Activated naive CD4-positive, alpha-beta T cell treated with anti-CD3 and anti-CD28 coated beads, Interleukin-2, amount 10 ng/mL, durations not matched to agents 7 days and 5 days (primary cell): ENCODE results near the gene CPSF2.
"Not testable (repeated sequence)": the region's sequence is repeated elsewhere in the genome, so short reads cannot be mapped to it uniquely, and the experiment has no call there.

Experiments used
- CTCF ChIA-PET: fragments of 350-600 bp; sonication (Branson Sonifier 250); formaldehyde crosslinking; loops from one replicate; lab custom pipeline; 2021; ENCODE audit warnings: antibody characterized with exemption; lab: Charles Lee
- DNase-seq: peaks from one replicate; pipeline ENCODE4 v3.0.0-alpha.2; 2020
- H3K27ac Mint-ChIP-seq: one replicate; pipeline ENCODE4 v1.8.0; 2021; ENCODE audit warnings: mild to moderate bottlenecking, moderate library complexity, mixed read lengths
- H3K27me3 Mint-ChIP-seq: one replicate; pipeline ENCODE4 v1.8.0; 2021; ENCODE audit warnings: mild to moderate bottlenecking, mixed read lengths
- H3K36me3 Mint-ChIP-seq: one replicate; pipeline ENCODE4 v1.8.0; 2021; ENCODE audit warnings: mixed read lengths
- H3K4me1 Mint-ChIP-seq: one replicate; pipeline ENCODE4 v1.8.0; 2021; ENCODE audit warnings: mixed read lengths
- H3K4me3 Mint-ChIP-seq: one replicate; pipeline ENCODE4 v1.8.0; 2021; ENCODE audit warnings: mild to moderate bottlenecking, moderate library complexity, mixed read lengths
- H3K9me3 Mint-ChIP-seq: one replicate; pipeline ENCODE4 v1.8.0; 2021; ENCODE audit warnings: mixed read lengths

Gene CPSF2

GRCh38 chr14:92179178-92179577, 57.4 kb downstream of the CPSF2 start:
- H3K9me3 Mint-ChIP-seq, H3K4me1 Mint-ChIP-seq, H3K4me3 Mint-ChIP-seq, H3K27me3 Mint-ChIP-seq, CTCF ChIA-PET, H3K27ac Mint-ChIP-seq, DNase-seq, H3K36me3 Mint-ChIP-seq: not testable (repeated sequence)

DNA sequence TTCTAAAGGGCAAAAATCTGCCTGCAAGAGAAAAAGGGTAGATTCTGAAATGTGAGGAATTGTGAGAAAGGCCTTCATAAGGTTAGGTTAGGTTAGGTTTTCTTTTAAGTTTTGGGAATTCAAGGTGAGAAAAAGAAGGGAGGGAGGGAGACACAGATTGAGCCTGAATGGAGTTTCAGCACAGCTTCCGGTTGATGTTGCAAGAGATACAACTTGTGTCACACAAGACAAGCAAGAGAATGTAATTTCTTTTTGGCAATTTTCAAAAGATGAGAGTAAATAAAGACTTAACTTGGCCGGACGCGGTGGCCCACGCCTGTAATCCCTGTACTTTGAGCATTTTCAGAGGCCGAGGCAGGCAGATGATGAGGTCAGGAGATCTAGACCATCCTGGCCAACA, 63.8 kb downstream of the CPSF2 start:
- H3K27ac Mint-ChIP-seq = no peak overlapping the region
- no peak overlapping the region for H3K4me3 Mint-ChIP-seq
- CTCF ChIA-PET = no interaction called here
- H3K4me1 Mint-ChIP-seq = no peaks in the 10 kb centered on the region
- no peak for DNase-seq
- no peaks in the 10 kb centered on the region for H3K36me3 Mint-ChIP-seq
- H3K9me3 Mint-ChIP-seq = peaks cover 5% of the 10 kb centered on the region
- peaks cover 4% of the 10 kb centered on the region for H3K27me3 Mint-ChIP-seq

DNA sequence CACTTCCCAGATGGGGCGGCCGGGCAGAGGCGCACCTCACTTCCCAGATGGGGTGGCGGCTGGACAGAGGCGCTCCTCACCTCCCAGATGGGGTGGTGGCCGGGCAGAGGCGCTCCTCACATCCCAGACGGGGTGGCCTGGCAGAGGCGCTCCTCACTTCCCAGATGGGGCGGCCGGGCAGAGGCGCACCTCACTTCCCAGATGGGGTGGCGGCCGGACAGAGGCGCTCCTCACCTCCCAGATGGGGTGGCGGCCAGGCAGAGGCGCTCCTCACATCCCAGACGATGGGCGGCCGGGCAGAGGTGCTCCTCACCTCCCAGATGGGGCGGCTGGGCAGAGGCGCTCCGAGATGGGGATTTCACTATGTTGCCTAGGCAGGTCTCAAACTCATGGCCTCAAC, 65.8 kb downstream of the CPSF2 start:
- H3K9me3 Mint-ChIP-seq, H3K4me3 Mint-ChIP-seq, CTCF ChIA-PET, DNase-seq, H3K27me3 Mint-ChIP-seq, H3K4me1 Mint-ChIP-seq, H3K36me3 Mint-ChIP-seq, H3K27ac Mint-ChIP-seq: not testable (repeated sequence)

DNA sequence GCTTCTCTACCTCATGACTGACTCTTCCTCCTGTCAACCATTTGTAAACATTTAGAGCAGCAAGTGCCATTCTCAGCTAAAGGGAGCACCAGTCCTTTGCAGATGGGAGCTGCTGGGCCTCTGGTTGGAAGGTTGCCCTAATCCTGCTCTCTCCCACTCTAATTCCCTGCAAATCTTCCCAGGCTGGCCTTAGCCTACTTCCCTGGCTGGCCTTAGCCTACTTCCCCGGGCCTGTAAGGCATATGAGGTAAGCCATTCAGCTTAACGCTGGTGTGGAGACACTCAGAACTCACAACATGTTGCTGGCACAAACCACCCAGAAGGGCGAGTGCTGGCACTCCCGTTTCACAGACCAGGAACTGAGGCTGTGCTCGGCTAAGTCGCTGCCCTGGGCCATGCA, 69.0 kb downstream of the CPSF2 start:
- peaks cover 5% of the 10 kb centered on the region for H3K9me3 Mint-ChIP-seq

GRCh38 chr14:92198804-92199203, 77.0 kb downstream of the CPSF2 start:
- Mint-ChIP-seq H3K36me3 (no peaks in the 10 kb centered on the region), H3K27ac (no peak overlapping the region), H3K9me3 (no peaks in the 10 kb centered on the region), H3K27me3 (peaks cover 38% of the 10 kb centered on the region), H3K4me3 (no peak overlapping the region), H3K4me1 (no peaks in the 10 kb centered on the region)
- CTCF ChIA-PET = no interaction called here
- DNase-seq = no peak

More for the DNA sequence above, 69.0 kb downstream of the CPSF2 start:
- DNase-seq = no peak
- Mint-ChIP-seq H3K36me3 (no peaks in the 10 kb centered on the region), H3K4me3 (no peak overlapping the region), H3K4me1 (no peaks in the 10 kb centered on the region), H3K27ac (no peak overlapping the region), H3K27me3 (no peaks in the 10 kb centered on the region)
- CTCF ChIA-PET = no interaction called here

DNA sequence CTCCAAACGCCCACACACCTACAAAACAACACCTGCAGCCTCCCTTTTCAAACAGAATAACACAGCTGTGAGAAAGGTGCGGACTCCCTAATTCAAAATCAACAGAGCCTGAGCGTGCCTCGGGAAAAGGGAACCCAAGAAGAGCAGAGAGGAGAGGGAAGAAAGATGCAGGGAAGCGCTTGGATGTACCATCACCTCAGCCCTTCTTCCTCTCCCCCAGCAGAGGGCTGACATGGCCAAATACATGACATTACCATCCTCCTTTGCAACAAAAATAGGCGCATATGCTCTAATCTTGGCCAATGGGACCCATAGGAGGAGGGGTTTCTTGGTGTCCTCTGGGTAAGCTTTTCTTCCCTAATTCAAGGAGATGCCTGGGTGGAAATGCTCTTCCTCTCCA, 78.0 kb downstream of the CPSF2 start:
- Mint-ChIP-seq H3K4me3 (no peak overlapping the region), H3K36me3 (no peaks in the 10 kb centered on the region), H3K4me1 (no peaks in the 10 kb centered on the region), H3K9me3 (no peaks in the 10 kb centered on the region), H3K27ac (no peak overlapping the region), H3K27me3 (peaks cover 42% of the 10 kb centered on the region)
- CTCF ChIA-PET = interaction anchor here (1.5 kb wide), 1 partner anchor 152 kb away, joined by 3 read pairs; no protein-coding TSS in a partner anchor
- no peak for DNase-seq

DNA sequence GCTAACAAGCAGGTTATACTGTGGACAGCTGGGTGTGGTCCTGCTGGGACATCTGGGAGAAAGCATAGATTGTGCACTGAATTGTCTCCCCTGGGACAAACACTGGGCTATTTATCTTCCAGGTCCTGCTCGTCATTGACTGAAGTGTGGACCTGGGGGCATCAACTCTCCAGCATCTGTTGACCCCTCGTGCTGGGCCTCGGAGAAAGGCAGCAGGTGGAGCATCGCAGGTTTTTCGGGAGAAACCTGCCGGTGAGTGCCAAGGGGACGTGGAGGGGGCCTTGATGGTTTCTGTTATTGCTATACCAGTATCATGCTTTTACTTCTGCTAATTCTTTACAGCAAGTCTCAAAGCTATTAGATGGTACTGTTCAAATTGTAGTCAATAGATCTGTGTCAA, 81.3 kb downstream of the CPSF2 start:
- H3K4me3 Mint-ChIP-seq = no peak overlapping the region
- H3K36me3 Mint-ChIP-seq = no peaks in the 10 kb centered on the region
- no peak overlapping the region for H3K27ac Mint-ChIP-seq
- DNase-seq = no peak
- no peaks in the 10 kb centered on the region for H3K4me1 Mint-ChIP-seq
- CTCF ChIA-PET = no interaction called here
- H3K27me3 Mint-ChIP-seq = peaks cover 46% of the 10 kb centered on the region
- H3K9me3 Mint-ChIP-seq = no peaks in the 10 kb centered on the region

- H3K9me3 Mint-ChIP-seq = no peaks in the 10 kb centered on the region
- H3K27ac Mint-ChIP-seq = no peak overlapping the region
- CTCF ChIA-PET = no interaction called here
- DNase-seq = no peak
- no peaks in the 10 kb centered on the region for H3K4me1 Mint-ChIP-seq
- H3K4me3 Mint-ChIP-seq = no peak overlapping the region
- H3K27me3 Mint-ChIP-seq = peaks cover 37% of the 10 kb centered on the region
- no peaks in the 10 kb centered on the region for H3K36me3 Mint-ChIP-seq
Measured at GRCh38 chr14:92204792-92205191, 83.0 kb downstream of the CPSF2 start.

DNA sequence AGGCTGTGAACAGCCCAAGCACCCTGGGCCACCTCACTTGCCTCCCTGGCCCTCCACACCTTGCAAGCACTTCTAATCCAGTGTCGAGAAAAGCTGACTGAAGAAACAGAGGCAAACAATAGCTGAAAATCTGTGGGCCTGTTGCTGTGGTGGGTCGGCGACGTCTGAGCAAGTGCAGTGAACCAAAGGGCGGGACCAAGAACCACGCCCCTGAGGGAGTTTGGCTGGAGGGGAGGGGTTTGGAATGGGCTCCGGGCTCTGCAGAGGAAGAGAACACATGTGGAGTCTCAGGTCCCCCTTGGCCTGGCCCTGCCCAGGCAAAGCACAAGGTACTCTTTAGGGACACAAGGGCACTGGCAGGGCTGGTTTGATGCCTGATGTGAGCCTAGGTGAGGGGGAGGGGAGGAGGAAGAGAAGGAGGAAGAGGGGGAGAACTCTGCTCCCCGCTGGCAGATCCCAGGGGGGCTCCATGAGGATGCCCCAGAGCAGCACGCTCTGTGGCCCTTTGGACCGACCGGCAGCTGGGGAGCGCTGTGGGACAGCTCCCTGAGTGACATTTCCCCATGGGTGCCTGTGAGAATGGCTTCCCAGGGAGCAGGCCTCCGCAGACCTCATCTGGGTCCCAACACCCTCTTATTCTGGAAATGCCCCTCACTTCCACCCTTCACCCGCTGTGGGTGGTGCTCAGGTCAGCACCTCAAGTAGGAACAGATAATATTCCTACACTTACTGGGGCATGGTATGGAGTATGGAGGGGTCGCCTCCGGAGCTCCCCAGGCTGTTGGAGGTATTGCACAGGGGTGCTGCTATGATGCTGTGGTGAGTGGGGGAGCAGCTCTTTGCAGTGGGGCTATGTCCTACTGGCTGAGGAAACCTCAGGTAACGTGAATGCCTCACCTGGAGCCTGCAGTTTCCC, 85.5 kb downstream of the CPSF2 start:
- H3K4me1 Mint-ChIP-seq = no peaks in the 10 kb centered on the region
- H3K27ac Mint-ChIP-seq = no peak overlapping the region
- no peaks in the 10 kb centered on the region for H3K36me3 Mint-ChIP-seq
- DNase-seq = no peak
- peaks cover 2% of the 10 kb centered on the region for H3K9me3 Mint-ChIP-seq
- peaks cover 31% of the 10 kb centered on the region for H3K27me3 Mint-ChIP-seq
- CTCF ChIA-PET = no interaction called here
- no peak overlapping the region for H3K4me3 Mint-ChIP-seq

- Mint-ChIP-seq H3K4me3 (no peak overlapping the region), H3K27me3 (peaks cover 24% of the 10 kb centered on the region), H3K27ac (no peak overlapping the region), H3K4me1 (no peaks in the 10 kb centered on the region), H3K9me3 (peaks cover 2% of the 10 kb centered on the region), H3K36me3 (no peaks in the 10 kb centered on the region)
- CTCF ChIA-PET = interaction anchor here (0.6 kb wide), 1 partner anchor 968 kb away, joined by 4 read pairs; no protein-coding TSS in a partner anchor
- DNase-seq = no peak
Measured at GRCh38 chr14:92207928-92208265, 86.1 kb downstream of the CPSF2 start.

- DNase-seq = no peak
- no peaks in the 10 kb centered on the region for H3K4me1 Mint-ChIP-seq
- H3K4me3 Mint-ChIP-seq = no peak overlapping the region
- H3K27me3 Mint-ChIP-seq = peaks cover 17% of the 10 kb centered on the region
- peaks cover 6% of the 10 kb centered on the region for H3K9me3 Mint-ChIP-seq
- H3K27ac Mint-ChIP-seq = no peak overlapping the region
- CTCF ChIA-PET = no interaction called here
- no peaks in the 10 kb centered on the region for H3K36me3 Mint-ChIP-seq
Measured at GRCh38 chr14:92209141-92209540, 87.4 kb downstream of the CPSF2 start.

DNA sequence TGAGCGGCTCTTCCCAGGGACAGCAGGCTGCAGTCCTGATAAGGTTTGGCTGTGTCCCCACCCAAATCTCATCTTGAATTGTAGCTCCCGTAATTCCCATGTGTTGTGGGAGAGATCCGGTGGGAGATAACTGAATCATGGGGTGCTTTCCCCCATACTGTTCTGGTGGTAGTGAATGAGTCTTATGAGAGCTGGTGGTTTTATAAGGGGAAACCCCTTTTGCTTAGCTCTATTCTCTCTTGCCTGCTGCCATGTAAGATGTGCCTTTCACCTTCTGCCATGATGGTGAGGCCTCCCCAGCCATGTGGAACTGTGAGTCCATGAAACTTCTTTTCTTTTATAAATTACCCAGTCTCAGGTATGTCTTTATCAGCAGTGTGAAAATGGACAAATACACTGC, 91.4 kb downstream of the CPSF2 start:
- H3K27me3 Mint-ChIP-seq, H3K4me3 Mint-ChIP-seq, H3K36me3 Mint-ChIP-seq, CTCF ChIA-PET, H3K4me1 Mint-ChIP-seq, H3K27ac Mint-ChIP-seq, DNase-seq, H3K9me3 Mint-ChIP-seq: not testable (repeated sequence)

DNA sequence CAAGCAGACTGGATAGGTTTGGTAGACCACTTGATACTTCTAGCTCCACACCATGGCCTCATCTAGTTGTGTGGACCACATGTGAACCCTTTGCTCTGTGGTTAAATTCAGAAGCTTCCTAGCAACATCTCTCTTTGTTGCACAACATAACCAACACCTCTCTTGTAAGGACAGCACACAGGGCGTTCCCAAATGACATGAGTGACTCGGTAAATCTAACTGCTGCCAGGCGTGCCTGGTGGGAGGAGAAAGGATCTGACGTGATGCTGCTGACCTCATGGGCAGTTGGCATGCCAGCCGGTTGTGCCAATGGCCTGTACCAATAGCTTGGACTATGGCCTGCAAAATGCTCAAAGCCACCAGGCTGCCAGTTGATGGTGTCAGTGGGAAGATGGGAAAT, 93.8 kb downstream of the CPSF2 start:
- peaks cover 6% of the 10 kb centered on the region for H3K9me3 Mint-ChIP-seq
- H3K4me1 Mint-ChIP-seq = no peaks in the 10 kb centered on the region
- H3K27me3 Mint-ChIP-seq = no peaks in the 10 kb centered on the region
- no peaks in the 10 kb centered on the region for H3K36me3 Mint-ChIP-seq
- CTCF ChIA-PET = no interaction called here
- no peak overlapping the region for H3K4me3 Mint-ChIP-seq
- no peak overlapping the region for H3K27ac Mint-ChIP-seq
- DNase-seq = no peak

DNA sequence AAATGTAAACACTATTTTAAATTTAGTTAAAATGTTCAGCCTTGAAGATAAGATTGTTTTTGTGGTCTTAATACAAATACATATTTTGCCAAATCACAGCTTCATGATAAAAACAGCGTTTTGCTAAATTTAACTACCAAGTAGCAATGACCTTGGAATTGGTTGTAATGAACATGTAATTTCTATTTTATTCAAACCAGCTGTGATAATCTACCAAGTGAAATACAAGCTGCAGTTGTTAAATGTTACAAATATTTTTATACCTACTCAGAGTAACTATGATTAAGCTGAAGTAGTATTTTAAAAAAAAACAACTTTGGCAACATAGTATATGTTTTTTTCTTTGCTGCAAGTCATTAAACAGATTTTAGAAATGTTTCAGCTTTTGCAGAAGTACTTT, 96.2 kb downstream of the CPSF2 start:
- Mint-ChIP-seq H3K9me3 (peaks cover 4% of the 10 kb centered on the region), H3K27ac (no peak overlapping the region), H3K36me3 (no peaks in the 10 kb centered on the region), H3K4me3 (no peak overlapping the region), H3K4me1 (no peaks in the 10 kb centered on the region), H3K27me3 (peaks cover 9% of the 10 kb centered on the region)
- CTCF ChIA-PET = interaction anchor here (0.7 kb wide), 1 partner anchor 71 kb away, joined by 3 read pairs; no protein-coding TSS in a partner anchor
- DNase-seq = no peak
